Astrocyte (in vitro differentiated cells and primary cell): ENCODE measurements around the gene CHD3. TPM values are rescaled to one million over a fixed set of nuclear protein-coding genes. Genes with fewer than 3 reads are reported as not detected.

Experiments used
- DNase-seq: peaks from one replicate; pipeline ENCODE4 v3.0.0-alpha.2; 2010; ENCODE audit warnings: low read depth
- FAIRE-seq: peaks from 2 replicates; lab custom pipeline; 2011; peaks lifted over from hg19 to GRCh38; lab: Jason Lieb, UNC
- H2AFZ ChIP-seq: 2 replicates; pipeline ENCODE4 v1.6.0; 2012; ENCODE audit warnings: low read depth, low read length, inconsistent platforms
- H3K27ac ChIP-seq: 2 replicates; pipeline ENCODE4 v1.5.1; 2011; ENCODE audit warnings: low read depth, low read length, inconsistent platforms
- H3K27me3 ChIP-seq: 2 replicates; pipeline ENCODE4 v1.6.0; 2011; ENCODE audit warnings: low read length, inconsistent platforms; ENCODE audit not compliant: insufficient read depth
- H3K36me3 ChIP-seq: 2 replicates; pipeline ENCODE4 v1.5.1; 2011; ENCODE audit warnings: low read length, inconsistent platforms; ENCODE audit not compliant: insufficient read depth
- H3K4me1 ChIP-seq: 2 replicates; pipeline ENCODE4 v1.5.1; 2011; ENCODE audit warnings: low read length, inconsistent platforms; ENCODE audit not compliant: insufficient read depth
- H3K4me2 ChIP-seq: 2 replicates; pipeline ENCODE4 v1.6.0; 2012; ENCODE audit warnings: low read length, inconsistent platforms
- H3K4me3 ChIP-seq: 2 replicates; pipeline ENCODE4 v1.5.1; 2011; ENCODE audit warnings: low read depth, mild to moderate bottlenecking, low read length, inconsistent platforms; ENCODE audit not compliant: insufficient read depth
- H3K79me2 ChIP-seq: 2 replicates; pipeline ENCODE4 v1.6.0; 2012; ENCODE audit warnings: mild to moderate bottlenecking, low read length, inconsistent platforms; ENCODE audit not compliant: insufficient read depth
- H3K9ac ChIP-seq: 2 replicates; pipeline ENCODE4 v1.6.0; 2012; ENCODE audit warnings: mild to moderate bottlenecking, low read length, inconsistent platforms
- H3K9me3 ChIP-seq: 2 replicates; pipeline ENCODE4 v1.5.1; 2012; ENCODE audit warnings: low read depth, mild to moderate bottlenecking, low read length, inconsistent platforms; ENCODE audit not compliant: insufficient read depth
- H4K20me1 ChIP-seq: 2 replicates; pipeline ENCODE4 v1.6.0; 2012; ENCODE audit warnings: low read length, inconsistent platforms; ENCODE audit not compliant: insufficient read depth
- H3K27ac Mint-ChIP-seq: one replicate; pipeline ENCODE4 v1.8.0; 2021; ENCODE audit warnings: mild to moderate bottlenecking, mixed read lengths; ENCODE audit not compliant: unreplicated experiment
- H3K27me3 Mint-ChIP-seq: one replicate; pipeline ENCODE4 v1.8.0; 2021; ENCODE audit warnings: low read depth, mixed read lengths; ENCODE audit not compliant: unreplicated experiment
- H3K36me3 Mint-ChIP-seq: one replicate; pipeline ENCODE4 v1.8.0; 2021; ENCODE audit warnings: low read depth, mixed read lengths; ENCODE audit not compliant: unreplicated experiment
- H3K4me1 Mint-ChIP-seq: one replicate; pipeline ENCODE4 v1.8.0; 2021; ENCODE audit warnings: low read depth, mixed read lengths; ENCODE audit not compliant: unreplicated experiment
- H3K4me3 Mint-ChIP-seq: one replicate; pipeline ENCODE4 v1.8.0; 2021; ENCODE audit warnings: mild to moderate bottlenecking, moderate library complexity, mixed read lengths; ENCODE audit not compliant: unreplicated experiment
- H3K9me3 Mint-ChIP-seq: one replicate; pipeline ENCODE4 v1.8.0; 2021; ENCODE audit warnings: mild to moderate bottlenecking, mixed read lengths; ENCODE audit not compliant: unreplicated experiment
- EZH2 ChIP-seq: IDR thresholded peaks from 2 replicates; pipeline ENCODE4 v1.6.1; 2012; ENCODE audit warnings: mild to moderate bottlenecking, low read length, inconsistent platforms; ENCODE audit not compliant: insufficient read depth
- total RNA-seq: library from RNA; stranded (reverse); gene quantifications from 2 replicates; pipeline ENCODE4 v1.2.1, GENCODE V29; 2021
- TF ChIP-seq, protein P1 (sequence below): IDR thresholded peaks from 2 replicates; pipeline ENCODE4 v1.5.1; 2011; ENCODE audit warnings: low read depth, mild to moderate bottlenecking, inconsistent platforms, low read length, moderate library complexity; ENCODE audit not compliant: insufficient read depth

CHD3 gene
- total RNA-seq, 1 donor from 2014 or later = 111 TPM

DNA sequence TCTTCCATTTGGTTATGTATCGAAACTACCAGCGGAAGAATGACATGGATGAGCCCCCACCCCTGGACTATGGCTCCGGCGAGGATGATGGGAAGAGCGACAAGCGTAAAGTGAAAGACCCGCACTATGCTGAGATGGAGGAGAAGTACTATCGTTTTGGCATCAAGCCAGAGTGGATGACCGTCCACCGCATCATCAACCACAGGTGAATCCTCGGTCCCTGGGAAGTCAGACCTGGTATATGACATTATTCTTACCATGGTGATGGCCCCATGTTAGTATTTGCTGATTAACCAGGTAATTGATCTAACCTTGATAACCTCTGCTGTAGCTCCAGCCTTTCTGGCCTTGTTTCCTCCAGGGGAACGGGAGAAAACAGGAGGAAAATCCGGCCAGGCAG lies 8.5 kb downstream of the CHD3 start:
- DNase-seq (no peak), FAIRE-seq (no peak)
- Mint-ChIP-seq H3K27me3 (no peaks in the 10 kb centered on the region), H3K36me3 (peaks cover 60% of the 10 kb centered on the region), H3K4me3 (peak overlapping the region; percentile 54), H3K27ac (no peak overlapping the region), H3K9me3 (peaks cover 4% of the 10 kb centered on the region), H3K4me1 (no peaks in the 10 kb centered on the region)
- no peaks in the 10 kb centered on the region for H3K79me2 ChIP-seq
- no peaks in the 10 kb centered on the region for H3K4me1 ChIP-seq
- no peak overlapping the region for H3K4me2 ChIP-seq
- no peaks in the 10 kb centered on the region for H3K27me3 ChIP-seq
- H3K9ac ChIP-seq = peak overlapping the region; percentile 12
- H3K9me3 ChIP-seq = no peaks in the 10 kb centered on the region
- no peak overlapping the region for H3K4me3 ChIP-seq
- H4K20me1 ChIP-seq = peaks cover 13% of the 10 kb centered on the region
- H2AFZ ChIP-seq = no peak overlapping the region
- peaks cover 68% of the 10 kb centered on the region for H3K36me3 ChIP-seq
- H3K27ac ChIP-seq = no peak overlapping the region
- TF ChIP-seq, protein P1, sequence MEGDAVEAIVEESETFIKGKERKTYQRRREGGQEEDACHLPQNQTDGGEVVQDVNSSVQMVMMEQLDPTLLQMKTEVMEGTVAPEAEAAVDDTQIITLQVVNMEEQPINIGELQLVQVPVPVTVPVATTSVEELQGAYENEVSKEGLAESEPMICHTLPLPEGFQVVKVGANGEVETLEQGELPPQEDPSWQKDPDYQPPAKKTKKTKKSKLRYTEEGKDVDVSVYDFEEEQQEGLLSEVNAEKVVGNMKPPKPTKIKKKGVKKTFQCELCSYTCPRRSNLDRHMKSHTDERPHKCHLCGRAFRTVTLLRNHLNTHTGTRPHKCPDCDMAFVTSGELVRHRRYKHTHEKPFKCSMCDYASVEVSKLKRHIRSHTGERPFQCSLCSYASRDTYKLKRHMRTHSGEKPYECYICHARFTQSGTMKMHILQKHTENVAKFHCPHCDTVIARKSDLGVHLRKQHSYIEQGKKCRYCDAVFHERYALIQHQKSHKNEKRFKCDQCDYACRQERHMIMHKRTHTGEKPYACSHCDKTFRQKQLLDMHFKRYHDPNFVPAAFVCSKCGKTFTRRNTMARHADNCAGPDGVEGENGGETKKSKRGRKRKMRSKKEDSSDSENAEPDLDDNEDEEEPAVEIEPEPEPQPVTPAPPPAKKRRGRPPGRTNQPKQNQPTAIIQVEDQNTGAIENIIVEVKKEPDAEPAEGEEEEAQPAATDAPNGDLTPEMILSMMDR = no peak
- TF ChIP-seq EZH2 = no peak

DNA sequence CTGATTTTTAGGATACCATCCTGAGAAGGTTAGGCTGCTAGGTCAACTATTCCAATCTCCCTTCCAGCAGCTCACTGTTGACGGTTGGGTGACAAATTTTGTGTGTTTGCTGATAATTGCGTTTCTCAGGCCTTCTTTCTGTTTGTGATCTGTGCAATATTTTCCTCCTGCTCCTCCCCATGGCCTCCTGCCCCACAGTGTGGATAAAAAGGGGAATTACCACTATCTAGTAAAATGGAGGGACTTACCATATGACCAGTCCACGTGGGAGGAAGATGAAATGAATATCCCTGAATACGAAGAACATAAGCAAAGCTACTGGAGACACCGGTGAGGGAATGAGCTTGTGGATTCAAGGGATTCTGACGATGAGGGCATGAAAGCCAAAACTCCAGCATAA lies 9.2 kb downstream of the CHD3 start:
- H3K4me2 ChIP-seq = no peak overlapping the region
- peaks cover 62% of the 10 kb centered on the region for H3K36me3 Mint-ChIP-seq
- no peaks in the 10 kb centered on the region for H3K4me1 Mint-ChIP-seq
- no peak for TF ChIP-seq EZH2
- TF ChIP-seq, protein P1 = peak; percentile 28
- no peak overlapping the region for H3K9ac ChIP-seq
- no peak overlapping the region for H3K4me3 ChIP-seq
- H3K27ac Mint-ChIP-seq = no peak overlapping the region
- H3K4me1 ChIP-seq = no peaks in the 10 kb centered on the region
- no peaks in the 10 kb centered on the region for H3K79me2 ChIP-seq
- no peak overlapping the region for H3K4me3 Mint-ChIP-seq
- H4K20me1 ChIP-seq = peaks cover 16% of the 10 kb centered on the region
- DNase-seq = no peak
- no peaks in the 10 kb centered on the region for H3K27me3 Mint-ChIP-seq
- H3K27ac ChIP-seq = no peak overlapping the region
- FAIRE-seq = peak; percentile 71
- H3K27me3 ChIP-seq = no peaks in the 10 kb centered on the region
- no peaks in the 10 kb centered on the region for H3K9me3 ChIP-seq
- H3K36me3 ChIP-seq = peaks cover 70% of the 10 kb centered on the region
- no peak overlapping the region for H2AFZ ChIP-seq
- peaks cover 4% of the 10 kb centered on the region for H3K9me3 Mint-ChIP-seq

DNA sequence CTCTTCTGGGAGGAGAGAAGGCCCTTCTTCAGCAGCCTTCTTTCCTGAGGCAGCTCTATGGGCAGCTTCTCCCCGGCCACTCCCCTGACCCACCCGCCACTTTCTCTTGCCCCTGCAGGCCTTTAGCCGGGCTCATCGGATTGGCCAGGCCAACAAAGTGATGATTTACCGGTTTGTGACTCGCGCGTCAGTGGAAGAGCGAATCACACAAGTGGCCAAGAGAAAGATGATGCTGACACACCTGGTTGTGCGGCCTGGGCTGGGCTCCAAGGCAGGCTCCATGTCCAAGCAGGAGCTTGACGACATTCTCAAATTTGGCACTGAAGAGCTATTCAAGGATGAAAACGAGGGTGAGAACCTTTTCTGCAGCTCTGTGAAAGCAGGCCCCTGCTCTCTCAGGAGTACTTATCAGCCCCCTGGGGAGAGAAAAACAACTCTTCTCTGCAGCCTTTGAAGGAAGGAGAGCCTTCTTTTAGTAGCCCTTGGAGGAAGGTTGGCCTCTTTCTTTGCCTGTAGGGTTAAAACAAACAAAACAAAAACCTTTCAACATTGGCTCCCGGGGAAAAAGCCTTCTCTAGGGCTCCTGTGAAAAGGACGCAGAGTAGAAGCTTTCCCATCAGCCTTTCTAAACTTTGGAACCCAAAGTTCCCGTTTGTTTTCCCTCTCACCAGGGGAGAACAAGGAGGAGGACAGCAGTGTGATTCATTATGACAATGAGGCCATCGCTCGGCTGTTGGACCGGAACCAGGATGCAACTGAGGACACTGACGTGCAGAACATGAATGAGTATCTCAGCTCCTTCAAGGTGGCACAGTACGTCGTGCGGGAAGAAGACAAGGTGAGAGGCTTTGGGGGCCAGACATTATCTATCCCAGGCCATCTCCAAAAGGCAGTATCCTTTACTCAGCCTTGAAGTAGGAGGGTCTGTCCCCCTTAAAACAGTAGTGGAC lies 14.8 kb downstream of the CHD3 start:
- Histone ChIP-seq H2AFZ (no peak overlapping the region), H3K9me3 (no peaks in the 10 kb centered on the region), H3K4me2 (no peak overlapping the region), H3K27me3 (no peaks in the 10 kb centered on the region), H3K27ac (no peak overlapping the region), H3K4me3 (no peak overlapping the region), H3K4me1 (no peaks in the 10 kb centered on the region), H4K20me1 (peaks cover 13% of the 10 kb centered on the region), H3K36me3 (peaks cover 81% of the 10 kb centered on the region), H3K79me2 (no peaks in the 10 kb centered on the region), H3K9ac (peak overlapping the region; percentile 23)
- FAIRE-seq = no peak
- Mint-ChIP-seq H3K27ac (no peak overlapping the region), H3K9me3 (peaks cover 2% of the 10 kb centered on the region), H3K4me3 (no peak overlapping the region), H3K36me3 (peaks cover 63% of the 10 kb centered on the region), H3K4me1 (no peaks in the 10 kb centered on the region), H3K27me3 (no peaks in the 10 kb centered on the region)
- no peak for DNase-seq
- TF ChIP-seq, protein P1 = no peak
- no peak for TF ChIP-seq EZH2
